Activated CD8-positive, alpha-beta T cell treated with anti-CD3 and anti-CD28 coated beads, Interleukin-2, amount 10 ng/mL, durations not matched to agents 7 days and 5 days (primary cell): ENCODE measurements around the gene KCNAB2. TPM values are rescaled to one million over a fixed set of nuclear protein-coding genes. Genes with fewer than 3 reads are reported as not detected.

Source experiments
- ATAC-seq: fragments of 150-1000 bp; cut with Tn5 transposase; one replicate; pipeline ENCODE4 v1.10.0; 2021; ENCODE audit warnings: moderate library complexity
- CTCF ChIA-PET: fragments of 350-600 bp; sonication (Branson Sonifier 250); formaldehyde crosslinking; loops from one replicate; lab custom pipeline; 2021; ENCODE audit warnings: antibody characterized with exemption; lab: Charles Lee
- POLR2A ChIA-PET: fragments of 350-600 bp; sonication (Branson Sonifier 250); formaldehyde crosslinking; loops from one replicate; lab custom pipeline; 2021; ENCODE audit warnings: antibody characterized with exemption; lab: Charles Lee
- DNase-seq: peaks from one replicate; pipeline ENCODE4 v3.0.0-alpha.2; 2020
- H3K27ac Mint-ChIP-seq: one replicate; pipeline ENCODE4 v1.8.0; 2021; ENCODE audit warnings: mild to moderate bottlenecking, mixed read lengths
- H3K27me3 Mint-ChIP-seq: one replicate; pipeline ENCODE4 v1.8.0; 2021; ENCODE audit warnings: low read depth, mixed read lengths
- H3K36me3 Mint-ChIP-seq: one replicate; pipeline ENCODE4 v1.8.0; 2021; ENCODE audit warnings: low read depth, mixed read lengths
- H3K4me1 Mint-ChIP-seq: one replicate; pipeline ENCODE4 v1.8.0; 2021; ENCODE audit warnings: low read depth, mixed read lengths
- H3K4me3 Mint-ChIP-seq: one replicate; pipeline ENCODE4 v1.8.0; 2021; ENCODE audit warnings: mild to moderate bottlenecking, mixed read lengths
- H3K9me3 Mint-ChIP-seq: one replicate; pipeline ENCODE4 v1.8.0; 2022; ENCODE audit warnings: mixed read lengths; ENCODE audit not compliant: insufficient read depth
- total RNA-seq, 2 experiments: library from RNA; stranded (reverse); gene quantifications; one replicate each; pipeline ENCODE4 v1.2.3, GENCODE V29; 2021

The KCNAB2 gene
- total RNA-seq, 2 experiments from 2014 or later: 343 to 360 TPM

DNA sequence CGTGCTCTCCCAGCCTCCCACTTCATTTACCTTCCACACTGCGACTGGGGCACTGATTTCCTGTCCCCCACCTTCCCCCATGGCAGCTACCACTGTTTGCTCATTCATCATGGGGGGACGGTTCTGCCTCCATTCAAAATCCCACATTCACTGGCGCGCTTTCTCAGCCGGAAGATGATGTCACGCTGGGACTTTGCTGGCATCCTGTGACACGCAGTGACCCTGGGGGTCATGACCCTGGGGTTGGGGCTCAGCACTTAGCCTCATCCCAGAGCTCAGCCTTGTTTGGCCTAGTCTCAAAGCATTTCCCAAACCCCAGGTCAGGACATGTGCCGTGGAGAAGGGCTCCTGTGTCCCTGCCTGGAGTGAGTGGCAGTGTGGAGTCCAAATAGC lies 582 bp upstream of the KCNAB2 start:
- H3K4me3 Mint-ChIP-seq: no peak overlapping the region
- H3K27me3 Mint-ChIP-seq: no peaks in the 10 kb centered on the region
- DNase-seq (no peak), ATAC-seq (no peak)
- peaks cover 26% of the 10 kb centered on the region for H3K4me1 Mint-ChIP-seq
- H3K36me3 Mint-ChIP-seq: peaks cover 68% of the 10 kb centered on the region
- no peaks in the 10 kb centered on the region for H3K9me3 Mint-ChIP-seq
- ChIA-PET POLR2A (no interaction called here), CTCF (no interaction called here)
- no peak overlapping the region for H3K27ac Mint-ChIP-seq

GRCh38 chr1:6046279-6046678 lies 591 bp downstream of the KCNAB2 start:
- no peaks in the 10 kb centered on the region for H3K27me3 Mint-ChIP-seq
- POLR2A ChIA-PET: no interaction called here

GRCh38 chr1:6048179-6048867 lies 2.6 kb downstream of the KCNAB2 start:
- POLR2A ChIA-PET: no interaction called here
- H3K27ac Mint-ChIP-seq: no peak overlapping the region
- DNase-seq (no peak), ATAC-seq (no peak)
- no peak overlapping the region for H3K4me3 Mint-ChIP-seq
- H3K27me3 Mint-ChIP-seq: no peaks in the 10 kb centered on the region
- H3K9me3 Mint-ChIP-seq: no peaks in the 10 kb centered on the region
- peaks cover 63% of the 10 kb centered on the region for H3K36me3 Mint-ChIP-seq
- H3K4me1 Mint-ChIP-seq: peaks cover 8% of the 10 kb centered on the region
- CTCF ChIA-PET: no interaction called here

More at GRCh38 chr1:6046279-6046678, 591 bp downstream of the KCNAB2 start:
- DNase-seq (no peak), ATAC-seq (no peak)
- CTCF ChIA-PET: no interaction called here
- Mint-ChIP-seq H3K9me3 (no peaks in the 10 kb centered on the region), H3K4me3 (no peak overlapping the region), H3K27ac (no peak overlapping the region), H3K4me1 (peaks cover 18% of the 10 kb centered on the region), H3K36me3 (peaks cover 68% of the 10 kb centered on the region)

- no peak for DNase-seq
- no peak for ATAC-seq
- ChIA-PET POLR2A (no interaction called here), CTCF (no interaction called here)
- no peak overlapping the region for H3K27ac Mint-ChIP-seq
- peaks cover 3% of the 10 kb centered on the region for H3K4me1 Mint-ChIP-seq
- peaks cover 62% of the 10 kb centered on the region for H3K36me3 Mint-ChIP-seq
- H3K27me3 Mint-ChIP-seq: no peaks in the 10 kb centered on the region
- H3K4me3 Mint-ChIP-seq: no peak overlapping the region
- H3K9me3 Mint-ChIP-seq: no peaks in the 10 kb centered on the region
Observed at GRCh38 chr1:6049419-6049818, 3.7 kb downstream of the KCNAB2 start.

DNA sequence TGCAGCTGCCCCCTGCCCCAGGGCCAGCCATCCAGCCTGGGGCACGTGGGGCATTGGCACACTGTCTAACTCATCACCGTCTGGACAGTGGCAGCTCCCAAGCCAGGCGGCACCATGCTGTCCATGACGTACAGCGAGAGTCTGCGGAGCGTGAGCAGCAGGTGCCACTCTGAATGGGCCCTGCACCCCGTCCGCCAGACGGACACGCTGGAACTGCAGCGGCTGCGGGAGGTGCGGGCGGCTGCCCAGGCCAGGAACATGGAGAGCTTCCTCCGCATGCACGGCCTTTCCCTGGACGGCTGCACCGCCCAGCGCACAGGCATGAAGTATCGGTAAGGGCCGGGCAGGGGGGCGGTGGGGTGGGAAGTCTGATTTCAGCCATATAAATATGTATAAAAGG lies 5.7 kb downstream of the KCNAB2 start:
- ChIA-PET CTCF (no interaction called here), POLR2A (no interaction called here)
- Mint-ChIP-seq H3K4me3 (no peak overlapping the region), H3K36me3 (peaks cover 57% of the 10 kb centered on the region), H3K27me3 (no peaks in the 10 kb centered on the region), H3K27ac (no peak overlapping the region), H3K9me3 (no peaks in the 10 kb centered on the region), H3K4me1 (peaks cover 3% of the 10 kb centered on the region)
- ATAC-seq (no peak), DNase-seq (no peak)

- Mint-ChIP-seq H3K36me3 (peaks cover 60% of the 10 kb centered on the region), H3K4me1 (peaks cover 3% of the 10 kb centered on the region), H3K27ac (peak overlapping the region; percentile 72), H3K4me3 (no peak overlapping the region), H3K27me3 (no peaks in the 10 kb centered on the region), H3K9me3 (no peaks in the 10 kb centered on the region)
- CTCF ChIA-PET: interaction anchor here (1.3 kb wide), 1 partner anchor 16 kb away, joined by 3 read pairs; no protein-coding TSS in a partner anchor
- ATAC-seq (no peak), DNase-seq (peak; percentile 70)
- POLR2A ChIA-PET: no interaction called here
Observed at GRCh38 chr1:6052543-6053205, 7.0 kb downstream of the KCNAB2 start.

GRCh38 chr1:6053206-6053546 lies 7.5 kb downstream of the KCNAB2 start:
- CTCF ChIA-PET: interaction anchor here (1.3 kb wide), 1 partner anchor 16 kb away, joined by 3 read pairs; no protein-coding TSS in a partner anchor
- no peak overlapping the region for H3K27ac Mint-ChIP-seq

GRCh38 chr1:6054596-6054995 lies 8.9 kb downstream of the KCNAB2 start:
- no peak for DNase-seq
- POLR2A ChIA-PET: no interaction called here
- CTCF ChIA-PET: no interaction called here
- Mint-ChIP-seq H3K4me1 (no peaks in the 10 kb centered on the region), H3K27ac (no peak overlapping the region), H3K9me3 (no peaks in the 10 kb centered on the region), H3K36me3 (peaks cover 57% of the 10 kb centered on the region), H3K4me3 (no peak overlapping the region), H3K27me3 (no peaks in the 10 kb centered on the region)
- ATAC-seq: no peak

More at GRCh38 chr1:6053206-6053546, 7.5 kb downstream of the KCNAB2 start:
- no peak for DNase-seq
- POLR2A ChIA-PET: no interaction called here
- peaks cover 57% of the 10 kb centered on the region for H3K36me3 Mint-ChIP-seq
- H3K4me3 Mint-ChIP-seq: no peak overlapping the region
- ATAC-seq: no peak
- H3K27me3 Mint-ChIP-seq: no peaks in the 10 kb centered on the region
- H3K4me1 Mint-ChIP-seq: peaks cover under 1% of the 10 kb centered on the region
- H3K9me3 Mint-ChIP-seq: no peaks in the 10 kb centered on the region

GRCh38 chr1:6056572-6056948 lies 10.9 kb downstream of the KCNAB2 start:
- Mint-ChIP-seq H3K4me3 (no peak overlapping the region), H3K9me3 (no peaks in the 10 kb centered on the region), H3K36me3 (peaks cover 55% of the 10 kb centered on the region), H3K4me1 (no peaks in the 10 kb centered on the region), H3K27me3 (no peaks in the 10 kb centered on the region), H3K27ac (no peak overlapping the region)
- CTCF ChIA-PET: no interaction called here
- no peak for ATAC-seq
- no peak for DNase-seq
- POLR2A ChIA-PET: no interaction called here

DNA sequence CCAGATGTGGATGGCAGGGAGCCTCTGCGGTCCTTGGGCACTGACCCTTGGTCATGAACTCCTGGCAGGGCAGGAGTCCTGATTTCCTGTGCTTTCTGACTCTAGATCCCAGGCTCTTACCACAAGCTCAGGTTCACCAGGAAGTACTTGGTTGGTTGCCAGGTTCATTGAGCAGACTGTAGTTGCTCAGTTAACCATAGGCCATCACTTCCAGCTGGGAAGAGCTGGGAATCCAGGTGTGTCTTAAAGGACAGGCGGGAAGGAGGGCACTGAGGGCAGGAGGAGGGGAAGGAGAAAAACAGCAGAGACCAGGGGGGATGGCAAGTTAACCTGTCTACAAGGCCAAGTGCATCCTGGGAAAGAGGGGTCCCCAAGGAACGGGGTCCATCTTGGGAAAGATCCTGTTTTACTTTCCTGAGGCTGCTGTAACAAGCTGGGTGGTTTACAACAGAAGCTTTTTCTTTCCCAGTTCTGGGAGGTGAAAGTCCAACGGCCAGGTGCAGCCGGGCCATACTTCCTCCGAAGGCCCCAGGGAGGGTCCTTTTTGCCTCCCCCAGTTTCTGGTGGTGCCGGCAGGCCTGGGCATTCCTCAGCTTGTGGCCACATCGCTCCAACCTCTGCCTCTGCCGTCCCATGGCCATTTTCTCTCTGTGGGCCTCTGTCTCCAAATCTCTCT lies 11.6 kb downstream of the KCNAB2 start:
- peaks cover 57% of the 10 kb centered on the region for H3K36me3 Mint-ChIP-seq
- POLR2A ChIA-PET: no interaction called here
- CTCF ChIA-PET: no interaction called here
- DNase-seq: no peak
- no peaks in the 10 kb centered on the region for H3K9me3 Mint-ChIP-seq
- H3K4me1 Mint-ChIP-seq: no peaks in the 10 kb centered on the region
- no peak for ATAC-seq
- no peak overlapping the region for H3K27ac Mint-ChIP-seq
- no peak overlapping the region for H3K4me3 Mint-ChIP-seq
- H3K27me3 Mint-ChIP-seq: no peaks in the 10 kb centered on the region

- peaks cover 47% of the 10 kb centered on the region for H3K36me3 Mint-ChIP-seq
- no peak overlapping the region for H3K27ac Mint-ChIP-seq
- H3K4me3 Mint-ChIP-seq: no peak overlapping the region
- ChIA-PET CTCF (no interaction called here), POLR2A (no interaction called here)
- ATAC-seq (no peak), DNase-seq (no peak)
- no peaks in the 10 kb centered on the region for H3K9me3 Mint-ChIP-seq
- H3K4me1 Mint-ChIP-seq: no peaks in the 10 kb centered on the region
- H3K27me3 Mint-ChIP-seq: no peaks in the 10 kb centered on the region
Observed at GRCh38 chr1:6059866-6060265, 14.2 kb downstream of the KCNAB2 start.

GRCh38 chr1:6062670-6063069 lies 17.0 kb downstream of the KCNAB2 start:
- ATAC-seq: no peak
- Mint-ChIP-seq H3K36me3 (peaks cover 45% of the 10 kb centered on the region), H3K4me1 (no peaks in the 10 kb centered on the region), H3K27me3 (no peaks in the 10 kb centered on the region), H3K27ac (no peak overlapping the region), H3K9me3 (no peaks in the 10 kb centered on the region), H3K4me3 (no peak overlapping the region)
- CTCF ChIA-PET: no interaction called here
- POLR2A ChIA-PET: no interaction called here
- DNase-seq: no peak
